Thyroid gland (tissue), 4 donors: Measurements from ENCODE around the gene TPCN2. TPM values are rescaled to one million over a fixed set of nuclear protein-coding genes. Genes with fewer than 3 reads are reported as not detected.

Experiments used
- DNase-seq, 2 donors: peaks; one replicate each; pipeline ENCODE4 v3.0.0-alpha.2; 2019
- H3K27ac ChIP-seq, 3 donors: fragments of 200-600 bp; sonication (generic); 1 replicate in 2 of 3; 2 replicates in 1 of 3; pipeline ENCODE4 v1.5.1; 2016 to 2019; ENCODE audit warnings: mild to moderate bottlenecking in 1 of 3, moderate library complexity in 1 of 3
- H3K27me3 ChIP-seq: fragments of 200-600 bp; sonication (generic); one replicate; pipeline ENCODE4 v1.5.1; 2019
- H3K36me3 ChIP-seq, 2 donors: fragments of 200-600 bp; sonication (generic); one replicate each; pipeline ENCODE4 v1.5.1; 2016 to 2019
- H3K4me1 ChIP-seq, 2 donors: fragments of 200-600 bp; sonication (generic); one replicate each; pipeline ENCODE4 v1.5.1; 2017 to 2019
- H3K4me3 ChIP-seq, 3 donors: fragments of 200-600 bp; sonication (generic); replicated peaks in 1 of 3; 1 replicate in 2 of 3; 2 replicates in 1 of 3; pipeline ENCODE4 v1.5.1; 2016; ENCODE audit warnings: mild to moderate bottlenecking in 1 of 3
- H3K9me3 ChIP-seq: fragments of 200-600 bp; sonication (generic); one replicate; pipeline ENCODE4 v1.5.1; 2017
- POLR2A ChIP-seq, 2 donors: fragments of 450-650 bp; IDR thresholded peaks; one replicate each; pipeline ENCODE4 v1.6.1; 2017; ENCODE audit warnings: antibody characterized with exemption in 2 of 2, mild to moderate bottlenecking in 2 of 2, moderate library complexity in 1 of 2
- WGBS, 2 donors: methylation state at CpG; one replicate each; pipeline ENCODE4 v1.1.5; 2017; 5-methylcytosine and 5-hydroxymethylcytosine counted together
- intact Hi-C: fragments of 100-400 bp; cut with DNase I; formaldehyde crosslinking; loops from one replicate; pipeline ENCODE4 v1.15.1; 2023
- total RNA-seq, 4 donors: library from RNA; depleted of rRNA; stranded (reverse); fragments of >200 nt; gene quantifications; one replicate each; pipeline ENCODE4 v1.2.3, GENCODE V29; 2016
- TF ChIP-seq, protein P1 (sequence below), 6 experiments: fragments of 200-600 bp in 3 of 6; fragments of 450-650 bp in 3 of 6; sonication (generic) in 3 of 6; IDR thresholded peaks; one replicate each; pipeline ENCODE4 v1.5.1; 2016 to 2019; ENCODE audit warnings: antibody characterized with exemption in 6 of 6, mild to moderate bottlenecking in 2 of 6, inconsistent platforms in 1 of 6, moderate library complexity in 1 of 6

Gene TPCN2
- total RNA-seq, 4 donors from 2014 or later: 10.5 to 30.4 (median 13.7) TPM

GRCh38 chr11:69086152-69087132, 37.7 kb downstream of the TPCN2 start:
- 81 to 83% methylated on average over 14 to 21 of the region's 28 CpGs for WGBS, 2 donors
- Histone ChIP-seq H3K4me3 (no peak overlapping the region), H3K36me3 (no peaks in the 10 kb centered on the region), H3K9me3 (no peaks in the 10 kb centered on the region), H3K27ac (peak overlapping the region in 1 of 3 donors; percentile 17), H3K4me1 (no peaks in the 10 kb centered on the region), H3K27me3 (no peaks in the 10 kb centered on the region)
- intact Hi-C loops: no loop called here
- DNase-seq: no peak
- TF ChIP-seq, protein P1, sequence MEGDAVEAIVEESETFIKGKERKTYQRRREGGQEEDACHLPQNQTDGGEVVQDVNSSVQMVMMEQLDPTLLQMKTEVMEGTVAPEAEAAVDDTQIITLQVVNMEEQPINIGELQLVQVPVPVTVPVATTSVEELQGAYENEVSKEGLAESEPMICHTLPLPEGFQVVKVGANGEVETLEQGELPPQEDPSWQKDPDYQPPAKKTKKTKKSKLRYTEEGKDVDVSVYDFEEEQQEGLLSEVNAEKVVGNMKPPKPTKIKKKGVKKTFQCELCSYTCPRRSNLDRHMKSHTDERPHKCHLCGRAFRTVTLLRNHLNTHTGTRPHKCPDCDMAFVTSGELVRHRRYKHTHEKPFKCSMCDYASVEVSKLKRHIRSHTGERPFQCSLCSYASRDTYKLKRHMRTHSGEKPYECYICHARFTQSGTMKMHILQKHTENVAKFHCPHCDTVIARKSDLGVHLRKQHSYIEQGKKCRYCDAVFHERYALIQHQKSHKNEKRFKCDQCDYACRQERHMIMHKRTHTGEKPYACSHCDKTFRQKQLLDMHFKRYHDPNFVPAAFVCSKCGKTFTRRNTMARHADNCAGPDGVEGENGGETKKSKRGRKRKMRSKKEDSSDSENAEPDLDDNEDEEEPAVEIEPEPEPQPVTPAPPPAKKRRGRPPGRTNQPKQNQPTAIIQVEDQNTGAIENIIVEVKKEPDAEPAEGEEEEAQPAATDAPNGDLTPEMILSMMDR (IDR thresholded peaks at IDR 0.05): no peak
- TF ChIP-seq POLR2A (IDR thresholded peaks at IDR 0.05): no peak

- H3K9me3 ChIP-seq: no peaks in the 10 kb centered on the region
- DNase-seq: no peak
- H3K4me3 ChIP-seq: no peak overlapping the region
- 93 to 94% methylated on average over 8 to 9 of the region's 11 CpGs for WGBS, 2 donors
- H3K27ac ChIP-seq: peak overlapping the region in 1 of 3 donors; percentile 17
- H3K27me3 ChIP-seq: no peaks in the 10 kb centered on the region
- H3K36me3 ChIP-seq: no peaks in the 10 kb centered on the region
- intact Hi-C loops: no loop called here
- no peak for TF ChIP-seq POLR2A (IDR thresholded peaks at IDR 0.05)
- TF ChIP-seq, protein P1 (IDR thresholded peaks at IDR 0.05): no peak
- no peaks in the 10 kb centered on the region for H3K4me1 ChIP-seq
These were observed 38.4 kb downstream of the TPCN2 start for GRCh38 chr11:69087133-69087524.

- 84 to 85% methylated on average over 11 to 14 of the region's 14 CpGs for WGBS, 2 donors
- H3K36me3 ChIP-seq: no peaks in the 10 kb centered on the region
- intact Hi-C loops: no loop called here
- no peaks in the 10 kb centered on the region for H3K27me3 ChIP-seq
- no peaks in the 10 kb centered on the region for H3K9me3 ChIP-seq
- no peak overlapping the region for H3K27ac ChIP-seq
- H3K4me1 ChIP-seq: no peaks in the 10 kb centered on the region
- no peak overlapping the region for H3K4me3 ChIP-seq
- no peak for TF ChIP-seq POLR2A (IDR thresholded peaks at IDR 0.05)
- TF ChIP-seq, protein P1 (IDR thresholded peaks at IDR 0.05): no peak
- no peak for DNase-seq
These were observed 39.1 kb downstream of the TPCN2 start for GRCh38 chr11:69087811-69088210.

DNA sequence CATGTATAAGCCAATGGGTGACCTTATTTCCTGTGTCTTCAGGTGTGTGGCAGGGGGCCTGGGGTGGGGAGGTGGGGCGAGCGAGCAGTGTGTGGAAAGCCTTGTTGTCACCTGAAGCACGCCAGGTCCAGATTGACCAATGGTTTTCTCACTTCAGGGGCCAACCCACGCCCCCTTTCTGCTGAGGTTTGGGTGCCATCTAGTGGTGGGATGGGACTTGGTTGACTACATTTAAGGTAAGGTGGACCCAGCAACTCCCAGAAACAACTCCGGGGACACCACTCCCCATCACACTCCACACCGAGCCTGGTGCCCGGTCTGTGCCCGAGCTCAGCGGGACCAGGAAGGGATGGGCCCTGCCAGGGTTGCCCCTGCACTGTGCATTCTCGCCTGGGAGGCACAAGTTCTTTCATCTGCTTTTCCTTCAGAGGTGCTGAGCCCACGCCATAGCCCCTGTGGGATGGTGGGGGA, 40.0 kb downstream of the TPCN2 start:
- no peaks in the 10 kb centered on the region for H3K36me3 ChIP-seq
- H3K4me3 ChIP-seq: no peak overlapping the region
- H3K4me1 ChIP-seq: no peaks in the 10 kb centered on the region
- 40 to 64% methylated on average over 3 to 11 of the region's 11 CpGs for WGBS, 2 donors
- no peaks in the 10 kb centered on the region for H3K9me3 ChIP-seq
- no peaks in the 10 kb centered on the region for H3K27me3 ChIP-seq
- TF ChIP-seq POLR2A (IDR thresholded peaks at IDR 0.05): no peak
- TF ChIP-seq, protein P1 (IDR thresholded peaks at IDR 0.05): peak; percentile 18 to 63 (median 46)
- DNase-seq: peak; percentile 65 to 71
- intact Hi-C loops: no loop called here
- no peak overlapping the region for H3K27ac ChIP-seq

DNA sequence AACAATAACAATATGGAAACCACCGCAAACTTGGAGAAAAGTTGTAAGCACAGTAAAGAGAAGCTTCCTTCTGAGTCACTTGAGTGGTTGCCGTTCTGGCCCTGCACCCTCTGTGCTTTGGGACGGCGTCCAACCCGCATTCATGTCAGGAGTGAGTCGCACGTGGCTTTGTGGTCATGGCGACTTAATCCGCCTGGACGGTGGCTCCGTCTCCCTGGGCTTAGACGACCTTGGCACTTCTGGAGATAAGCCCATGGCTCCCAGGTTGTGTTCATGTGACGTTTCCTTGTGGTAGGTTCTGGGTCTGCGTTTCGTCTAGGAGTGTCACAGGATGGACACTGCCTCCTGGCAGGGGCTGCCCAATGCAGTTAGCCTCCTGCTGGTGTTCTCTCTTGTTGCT, 40.5 kb downstream of the TPCN2 start:
- H3K36me3 ChIP-seq: no peaks in the 10 kb centered on the region
- WGBS, 2 donors: 73 to 80% methylated on average over 15 of the region's 15 CpGs
- no peak for DNase-seq
- intact Hi-C loops: no loop called here
- no peaks in the 10 kb centered on the region for H3K27me3 ChIP-seq
- H3K4me1 ChIP-seq: no peaks in the 10 kb centered on the region
- no peak overlapping the region for H3K27ac ChIP-seq
- H3K9me3 ChIP-seq: no peaks in the 10 kb centered on the region
- no peak for TF ChIP-seq POLR2A (IDR thresholded peaks at IDR 0.05)
- TF ChIP-seq, protein P1 (IDR thresholded peaks at IDR 0.05): no peak
- H3K4me3 ChIP-seq: no peak overlapping the region
